ENCODE measurements around the gene OSBPL3. TPM values are rescaled to one million over a fixed set of nuclear protein-coding genes. Genes with fewer than 3 reads are reported as not detected.

OSBPL3 gene
- total RNA-seq, 1 experiment from 2014 or later: 8.6 TPM

DNA sequence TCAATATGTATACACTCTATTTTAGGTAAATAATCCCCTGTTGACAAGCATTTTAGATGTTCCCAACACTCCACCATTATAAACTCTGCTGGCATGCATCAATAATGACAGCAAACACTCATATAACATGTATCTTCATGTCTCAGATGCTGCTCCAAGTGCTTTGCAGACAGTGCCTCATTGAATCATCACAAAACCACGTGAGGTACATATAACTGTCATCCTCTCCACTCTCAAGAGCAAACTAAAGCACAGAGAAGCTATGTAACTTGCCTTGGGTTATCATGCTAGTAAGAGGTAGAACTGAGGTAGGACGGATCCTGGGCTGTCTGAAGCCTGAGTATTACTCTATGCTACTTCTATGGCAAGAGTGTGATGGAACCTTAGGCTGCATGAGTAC, 150.2 kb downstream of the OSBPL3 start:
- no peak overlapping the region for H4K5ac ChIP-seq (ENCODE audit: insufficient read length, low read depth, low read length)
- H3K9me3 ChIP-seq (ENCODE audit: control insufficient read depth, low read depth, low read length): no peaks in the 10 kb centered on the region
- no peak overlapping the region for H3K23ac ChIP-seq (ENCODE audit: insufficient read length, low read depth, low read length)
- H3K79me2 ChIP-seq (ENCODE audit: insufficient read depth, low read length): no peaks in the 10 kb centered on the region
- no peak overlapping the region for H2AK5ac ChIP-seq (ENCODE audit: insufficient read length, low read length)
- no peaks in the 10 kb centered on the region for H4K20me1 ChIP-seq (ENCODE audit: control insufficient read depth, insufficient read depth, insufficient read length)
- Mint-ChIP-seq H3K27me3 (ENCODE audit: low read depth) (no peaks in the 10 kb centered on the region), H3K4me1 (peaks cover 5 to 9% of the 10 kb centered on the region in 2 experiments; a peak in 3 of 4 replicates), H3K9me3 (no peaks in the 10 kb centered on the region), H3K4me3 (no peak overlapping the region), H3K36me3 (ENCODE audit: insufficient read depth in 1 of 3, low read depth in 3 of 3) (no peaks in the 10 kb centered on the region; a peak in 2 of 7 replicates), H3K27ac (no peak overlapping the region)
- no peak overlapping the region for H3T11ph ChIP-seq (ENCODE audit: low read length)
- H3K27ac ChIP-seq (ENCODE audit: insufficient read length, low read depth, low read length): no peak overlapping the region
- H3K4me2 ChIP-seq (ENCODE audit: insufficient read depth, insufficient read length, low read length): no peak overlapping the region
- no peak overlapping the region for H4K91ac ChIP-seq (ENCODE audit: insufficient read length, low read depth, low read length)
- H3K4ac ChIP-seq (ENCODE audit: low read depth, low read length): no peak overlapping the region
- no peak overlapping the region for H2BK5ac ChIP-seq (ENCODE audit: insufficient read length, low read length)
- H3K79me1 ChIP-seq (ENCODE audit: insufficient read depth, low read depth, low read length, poor library complexity, severe bottlenecking): no peaks in the 10 kb centered on the region
- no peaks in the 10 kb centered on the region for H3K27me3 ChIP-seq (ENCODE audit: insufficient read depth, low read length)
- no peak overlapping the region for H3K9ac ChIP-seq (ENCODE audit: extremely low read depth, insufficient read length, low read length)
- no peak overlapping the region for H2BK12ac ChIP-seq (ENCODE audit: insufficient read length, low read depth, low read length)
- H3K4me1 ChIP-seq (ENCODE audit: insufficient read depth, low read length): no peaks in the 10 kb centered on the region
- no peak overlapping the region for H2BK15ac ChIP-seq (ENCODE audit: low read depth, low read length)
- no peak overlapping the region for H3K14ac ChIP-seq (ENCODE audit: insufficient read depth, low read length)
- H3K18ac ChIP-seq (ENCODE audit: insufficient read length, low read depth, low read length): no peak overlapping the region
- H3K56ac ChIP-seq (ENCODE audit: insufficient read length, low read depth, low read length): no peak overlapping the region
- H2BK120ac ChIP-seq (ENCODE audit: low read depth, low read length, poor library complexity, severe bottlenecking): no peak overlapping the region
- no peak overlapping the region for H2BK20ac ChIP-seq (ENCODE audit: low read depth, low read length, poor library complexity, severe bottlenecking)
- no peak for DNase-seq
- no peak overlapping the region for H2AFZ ChIP-seq (ENCODE audit: low read length)
- no CpG with 5 or more reads among the region's 2 CpGs for WGBS (ENCODE audit: extremely low coverage, insufficient read length, low lambda C conversion rate)
- no peaks in the 10 kb centered on the region for H3K23me2 ChIP-seq (ENCODE audit: insufficient read length, low read depth, low read length, poor library complexity, severe bottlenecking)
- TF ChIP-seq, protein P1, sequence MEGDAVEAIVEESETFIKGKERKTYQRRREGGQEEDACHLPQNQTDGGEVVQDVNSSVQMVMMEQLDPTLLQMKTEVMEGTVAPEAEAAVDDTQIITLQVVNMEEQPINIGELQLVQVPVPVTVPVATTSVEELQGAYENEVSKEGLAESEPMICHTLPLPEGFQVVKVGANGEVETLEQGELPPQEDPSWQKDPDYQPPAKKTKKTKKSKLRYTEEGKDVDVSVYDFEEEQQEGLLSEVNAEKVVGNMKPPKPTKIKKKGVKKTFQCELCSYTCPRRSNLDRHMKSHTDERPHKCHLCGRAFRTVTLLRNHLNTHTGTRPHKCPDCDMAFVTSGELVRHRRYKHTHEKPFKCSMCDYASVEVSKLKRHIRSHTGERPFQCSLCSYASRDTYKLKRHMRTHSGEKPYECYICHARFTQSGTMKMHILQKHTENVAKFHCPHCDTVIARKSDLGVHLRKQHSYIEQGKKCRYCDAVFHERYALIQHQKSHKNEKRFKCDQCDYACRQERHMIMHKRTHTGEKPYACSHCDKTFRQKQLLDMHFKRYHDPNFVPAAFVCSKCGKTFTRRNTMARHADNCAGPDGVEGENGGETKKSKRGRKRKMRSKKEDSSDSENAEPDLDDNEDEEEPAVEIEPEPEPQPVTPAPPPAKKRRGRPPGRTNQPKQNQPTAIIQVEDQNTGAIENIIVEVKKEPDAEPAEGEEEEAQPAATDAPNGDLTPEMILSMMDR (conservative IDR thresholded peaks at IDR 0.05): no peak
- H4K8ac ChIP-seq (replicated peaks; ENCODE audit: insufficient read length, low read depth, low read length): no peak overlapping the region

All from H9 (cell line).